GM23248 (cell line): ENCODE results near the gene IPO4.

Source experiments
- EZH2 ChIP-seq: fragments of 200-600 bp; sonication (generic); IDR thresholded peaks from 2 replicates; pipeline ENCODE4 v1.6.1; 2018; ENCODE audit warnings: antibody characterized with exemption, mild to moderate bottlenecking; ENCODE audit not compliant: insufficient read depth, poor library complexity, severe bottlenecking
- EZH2phosphoT487 ChIP-seq: fragments of 200-600 bp; sonication (generic); IDR thresholded peaks from 2 replicates; pipeline ENCODE4 v1.6.1; 2018; ENCODE audit warnings: antibody characterized with exemption, moderate library complexity, mild to moderate bottlenecking, low read depth; ENCODE audit not compliant: insufficient read depth

DNA sequence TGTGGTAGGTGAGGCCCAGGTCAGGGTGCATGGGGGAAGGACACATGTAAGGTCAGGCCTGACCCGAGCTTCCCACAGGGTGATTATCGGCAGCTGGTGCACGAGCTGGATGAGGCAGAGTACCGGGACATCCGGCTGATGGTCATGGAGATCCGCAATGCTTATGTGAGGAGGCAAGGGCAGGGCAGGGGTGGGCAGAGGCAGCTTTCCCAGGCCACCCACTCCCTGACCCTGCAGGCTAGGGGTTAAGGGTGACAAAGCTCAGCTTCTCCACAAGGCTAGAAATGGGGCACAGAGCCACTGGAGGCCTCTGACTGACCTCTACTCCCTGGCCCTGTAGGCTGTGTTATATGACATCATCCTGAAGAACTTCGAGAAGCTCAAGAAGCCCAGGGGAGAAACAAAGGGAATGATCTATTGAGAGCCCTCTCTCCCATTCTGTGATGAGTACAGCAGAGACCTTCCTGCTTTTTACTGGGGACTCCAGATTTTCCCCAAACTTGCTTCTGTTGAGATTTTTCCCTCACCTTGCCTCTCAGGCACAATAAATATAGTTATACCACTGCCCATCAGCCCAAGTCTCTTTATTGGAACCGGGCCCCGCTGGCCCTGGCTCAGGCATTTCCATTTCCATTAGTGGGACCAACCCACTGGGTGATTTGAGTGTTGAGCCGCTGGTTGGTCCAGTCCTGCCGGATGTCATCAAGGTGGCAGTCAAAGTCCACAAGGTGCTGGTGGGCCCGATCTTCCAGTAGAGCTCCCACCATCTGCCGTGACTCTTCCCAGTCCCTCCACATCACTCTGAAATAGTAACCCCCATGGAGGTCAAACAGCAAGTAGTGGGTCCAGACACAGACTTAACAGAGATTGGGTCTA, 50.0 kb downstream of the IPO4 start:
- TF ChIP-seq EZH2phosphoT487, result no peak
- no peak for TF ChIP-seq EZH2
